Measurements from ENCODE around the gene DIP2C. TPM values are rescaled to one million over a fixed set of nuclear protein-coding genes. Genes with fewer than 3 reads are reported as not detected.

DIP2C gene
- polyA plus RNA-seq, 3 donors, result 0.11 TPM; not detected in 2

DNA sequence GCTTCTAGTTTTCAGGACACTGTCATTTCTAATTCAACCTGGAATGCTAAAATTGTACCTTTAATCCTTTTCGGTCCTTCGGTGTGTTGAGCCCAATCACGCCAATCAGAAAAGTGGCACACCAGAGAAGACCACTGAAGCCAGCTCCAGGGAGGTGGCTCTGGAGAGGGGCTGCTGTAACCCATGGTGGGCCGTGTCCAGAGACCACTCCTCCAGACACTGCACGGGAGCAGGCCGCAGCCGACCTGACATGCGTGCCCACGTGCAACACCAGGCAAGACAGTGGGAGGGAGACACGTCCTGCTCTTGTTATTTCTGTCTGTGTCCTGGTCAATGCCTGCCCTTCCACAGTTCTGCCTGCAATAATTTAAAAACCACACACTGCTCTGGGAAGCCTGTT, 308.1 kb downstream of the DIP2C start:
- intact Hi-C loops (cut with micrococcal nuclease), result no loop called here
- DNase-seq, result no peak
- H3K4me1 Mint-ChIP-seq, result no peaks in the 10 kb centered on the region
- H3K36me3 Mint-ChIP-seq, result no peaks in the 10 kb centered on the region
- H3K4me1 ChIP-seq (ENCODE audit: control insufficient read depth in 1 of 2, insufficient read depth in 2 of 2, low read length in 2 of 2), result no peaks in the 10 kb centered on the region
- no peak overlapping the region for H3K4me2 ChIP-seq (replicated peaks; ENCODE audit: extremely low read depth, low read length, poor library complexity, severe bottlenecking)
- no peak overlapping the region for H3K27ac ChIP-seq (ENCODE audit: low read depth in 1 of 2, low read length in 2 of 2)
- H3K27ac Mint-ChIP-seq, result no peak overlapping the region
- no peaks in the 10 kb centered on the region for H3K36me3 ChIP-seq (replicated peaks in 1 of 2; ENCODE audit: control insufficient read depth in 1 of 2, insufficient read depth in 2 of 2, low read length in 2 of 2)
- H3K4me3 Mint-ChIP-seq, result no peak overlapping the region
- peaks cover 0 to 6% (median 3%) of the 10 kb centered on the region in 7 donors for H3K9me3 Mint-ChIP-seq
- no peak overlapping the region for H2AFZ ChIP-seq (ENCODE audit: insufficient read depth, low read depth, low read length, poor library complexity, severe bottlenecking)
- H4K20me1 ChIP-seq (ENCODE audit: insufficient read depth, low read length), result no peaks in the 10 kb centered on the region
- H3K79me2 ChIP-seq (ENCODE audit: insufficient read depth, low read length), result no peaks in the 10 kb centered on the region
- peaks cover 0 to 9% (median 4%) of the 10 kb centered on the region in 3 donors for H3K27me3 Mint-ChIP-seq (ENCODE audit: low read depth in 3 of 3)
- peaks cover 0 to 7% of the 10 kb centered on the region in 2 donors for H3K9me3 ChIP-seq (replicated peaks in 1 of 2; ENCODE audit: control insufficient read depth in 1 of 2, insufficient read depth in 1 of 2, low read length in 2 of 2)
- no peak overlapping the region for H3K9ac ChIP-seq (ENCODE audit: insufficient read depth, low read length, poor library complexity, severe bottlenecking)
- H3K27me3 ChIP-seq (ENCODE audit: control insufficient read depth in 2 of 2, insufficient read depth in 2 of 2, low read length in 2 of 2), result no peaks in the 10 kb centered on the region
- no peak for TF ChIP-seq CTCF (IDR thresholded peaks at IDR 0.05)
- 96% methylated on average over 10 of the region's 10 CpGs for WGBS (ENCODE audit: insufficient coverage)
- H3K4me3 ChIP-seq (replicated peaks in 1 of 3; ENCODE audit: low read depth in 2 of 3, low read length in 3 of 3), result no peak overlapping the region

GRCh38 chr10:380313-380940, 309.0 kb downstream of the DIP2C start:
- Mint-ChIP-seq H3K27me3 (ENCODE audit: low read depth in 3 of 3) (peaks cover 0 to 9% (median 4%) of the 10 kb centered on the region in 3 donors), H3K9me3 (peaks cover 0 to 6% (median 3%) of the 10 kb centered on the region in 7 donors), H3K4me3 (no peak overlapping the region), H3K4me1 (no peaks in the 10 kb centered on the region), H3K36me3 (no peaks in the 10 kb centered on the region), H3K27ac (no peak overlapping the region)
- H3K27me3 ChIP-seq (ENCODE audit: control insufficient read depth in 2 of 2, insufficient read depth in 2 of 2, low read length in 2 of 2), result no peaks in the 10 kb centered on the region
- intact Hi-C loops (cut with micrococcal nuclease), result no loop called here
- no peaks in the 10 kb centered on the region for H3K36me3 ChIP-seq (replicated peaks in 1 of 2; ENCODE audit: control insufficient read depth in 1 of 2, insufficient read depth in 2 of 2, low read length in 2 of 2)
- H3K27ac ChIP-seq (ENCODE audit: low read depth in 1 of 2, low read length in 2 of 2), result no peak overlapping the region
- DNase-seq, result no peak
- no peak for TF ChIP-seq CTCF (IDR thresholded peaks at IDR 0.05)
- H3K4me2 ChIP-seq (replicated peaks; ENCODE audit: extremely low read depth, low read length, poor library complexity, severe bottlenecking), result no peak overlapping the region
- no peak overlapping the region for H3K4me3 ChIP-seq (replicated peaks in 1 of 3; ENCODE audit: low read depth in 2 of 3, low read length in 3 of 3)
- H2AFZ ChIP-seq (ENCODE audit: insufficient read depth, low read depth, low read length, poor library complexity, severe bottlenecking), result no peak overlapping the region
- WGBS (ENCODE audit: insufficient coverage), result 98% methylated on average over 14 of the region's 17 CpGs
- no peak overlapping the region for H3K9ac ChIP-seq (ENCODE audit: insufficient read depth, low read length, poor library complexity, severe bottlenecking)
- no peaks in the 10 kb centered on the region for H3K4me1 ChIP-seq (ENCODE audit: control insufficient read depth in 1 of 2, insufficient read depth in 2 of 2, low read length in 2 of 2)
- H4K20me1 ChIP-seq (ENCODE audit: insufficient read depth, low read length), result no peaks in the 10 kb centered on the region
- peaks cover 0 to 7% of the 10 kb centered on the region in 2 donors for H3K9me3 ChIP-seq (replicated peaks in 1 of 2; ENCODE audit: control insufficient read depth in 1 of 2, insufficient read depth in 1 of 2, low read length in 2 of 2)
- H3K79me2 ChIP-seq (ENCODE audit: insufficient read depth, low read length), result no peaks in the 10 kb centered on the region

Measured in CD14-positive monocyte (primary cell).